Femur (tissue), 1 donor: ENCODE results near the gene AZU1.

Experiments
- DNase-seq: peaks from one replicate; pipeline ENCODE4 v3.0.0-alpha.2; 2017

Gene AZU1

GRCh38 chr19:855566-856120 is 28.0 kb downstream of the AZU1 start:
- no peak for DNase-seq

- no peak for DNase-seq
These were observed 30.6 kb downstream of the AZU1 start for GRCh38 chr19:858284-858683.

- DNase-seq = no peak
These were observed 31.5 kb downstream of the AZU1 start, which contains the start of gene CFD for GRCh38 chr19:858868-859843. TSS of gene CFD (plus strand) at chr19:859664. CDS start at chr19:859690, 26 bp downstream.

- DNase-seq = no peak
These were observed 33.6 kb downstream of the AZU1 start for GRCh38 chr19:861141-861755.

- peak; percentile 68 for DNase-seq
These were observed 34.3 kb downstream of the AZU1 start for GRCh38 chr19:861756-862580.

- peak; percentile 79 for DNase-seq
These were observed 35.1 kb downstream of the AZU1 start for GRCh38 chr19:862581-863314.

GRCh38 chr19:863315-863620 is 35.6 kb downstream of the AZU1 start:
- DNase-seq = no peak

- no peak for DNase-seq
These were observed 39.2 kb downstream of the AZU1 start for GRCh38 chr19:866769-867300.

- DNase-seq = no peak
These were observed 39.7 kb downstream of the AZU1 start for GRCh38 chr19:867301-867793.

GRCh38 chr19:867855-868457 is 40.3 kb downstream of the AZU1 start:
- DNase-seq = no peak

GRCh38 chr19:868458-869244 is 41.0 kb downstream of the AZU1 start:
- DNase-seq = no peak

GRCh38 chr19:869245-870177 is 41.9 kb downstream of the AZU1 start:
- peak; percentile 79 for DNase-seq

GRCh38 chr19:870314-870713 is 42.7 kb downstream of the AZU1 start:
- no peak for DNase-seq

GRCh38 chr19:870963-871401 is 43.3 kb downstream of the AZU1 start:
- DNase-seq = peak; percentile 76

GRCh38 chr19:871446-872265 is 44.0 kb downstream of the AZU1 start:
- DNase-seq = no peak

- no peak for DNase-seq
These were observed 44.8 kb downstream of the AZU1 start for GRCh38 chr19:872266-872951.

GRCh38 chr19:873084-873483 is 45.4 kb downstream of the AZU1 start:
- DNase-seq = peak; percentile 61

- DNase-seq = no peak
These were observed 46.0 kb downstream of the AZU1 start for GRCh38 chr19:873561-874041.
